GM21529 (cell line): ENCODE measurements around the gene PCED1A.

Experiments
- ATAC-seq: cut with Tn5 transposase; IDR thresholded peaks from one replicate; pipeline ENCODE4 v1.9.1; 2021; ENCODE audit not compliant: unreplicated experiment

Gene PCED1A

DNA sequence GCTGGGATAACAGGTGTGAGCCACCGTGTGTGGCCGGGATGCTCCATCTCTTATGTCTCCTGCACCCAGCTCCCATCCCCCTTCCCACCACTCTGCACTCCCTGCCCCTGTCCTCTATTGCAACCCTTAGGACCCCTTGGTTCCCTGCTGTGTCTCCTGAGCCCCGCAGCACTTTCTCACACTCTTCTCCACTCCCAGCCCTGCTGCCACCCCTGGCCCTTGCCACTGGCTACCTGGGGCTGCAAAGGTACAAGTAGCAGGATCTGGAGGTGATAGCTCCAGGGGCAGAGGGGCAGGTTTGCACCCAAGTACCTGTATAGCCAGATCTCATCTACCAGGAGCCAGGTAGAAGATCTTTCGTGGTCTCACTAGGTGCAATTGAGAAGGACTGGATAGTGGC lies 33.4 kb downstream of the PCED1A start:
- no peak for ATAC-seq

GRCh38 chr20:2806351-2806701 lies 34.1 kb downstream of the PCED1A start:
- ATAC-seq: no peak

GRCh38 chr20:2805689-2806350 lies 34.6 kb downstream of the PCED1A start:
- ATAC-seq: no peak

- no peak for ATAC-seq
These were observed 35.4 kb downstream of the PCED1A start for GRCh38 chr20:2804852-2805688.

DNA sequence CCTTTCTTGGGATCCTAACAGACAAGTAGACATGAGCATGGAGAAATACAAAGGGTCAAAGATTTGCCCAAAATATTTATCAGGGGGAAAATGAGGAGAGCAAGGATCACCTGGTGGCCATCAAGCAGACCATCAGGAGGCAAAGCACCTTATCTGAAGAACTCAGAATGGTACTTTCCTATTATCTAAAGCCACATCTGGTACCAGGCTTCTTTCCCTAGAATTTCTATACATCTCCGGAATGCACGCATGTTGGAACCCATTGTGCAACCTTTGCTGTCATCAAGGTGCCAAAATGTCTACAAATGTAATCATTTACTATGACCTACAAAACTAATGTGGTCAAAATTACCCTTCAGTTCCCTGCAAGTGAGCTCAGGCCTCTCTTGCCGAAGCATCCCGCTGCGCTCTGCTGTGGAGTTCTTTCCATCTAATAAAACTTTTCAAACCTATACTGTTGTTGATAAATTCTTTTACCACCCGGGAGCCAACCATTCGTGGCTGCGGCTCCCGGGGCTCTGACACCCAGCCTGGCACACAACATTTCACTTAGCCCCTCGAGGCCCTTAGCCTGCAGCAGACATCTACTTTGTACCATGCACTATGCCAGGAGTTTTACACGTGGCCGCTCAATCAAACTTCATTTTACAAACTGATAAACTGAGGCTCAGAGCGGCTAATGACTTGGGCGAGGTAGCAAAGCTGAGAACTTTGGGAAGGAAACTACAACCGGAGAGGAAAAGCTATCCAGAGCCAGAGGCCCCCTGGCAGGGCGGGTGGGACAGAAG lies 36.2 kb downstream of the PCED1A start:
- no peak for ATAC-seq

DNA sequence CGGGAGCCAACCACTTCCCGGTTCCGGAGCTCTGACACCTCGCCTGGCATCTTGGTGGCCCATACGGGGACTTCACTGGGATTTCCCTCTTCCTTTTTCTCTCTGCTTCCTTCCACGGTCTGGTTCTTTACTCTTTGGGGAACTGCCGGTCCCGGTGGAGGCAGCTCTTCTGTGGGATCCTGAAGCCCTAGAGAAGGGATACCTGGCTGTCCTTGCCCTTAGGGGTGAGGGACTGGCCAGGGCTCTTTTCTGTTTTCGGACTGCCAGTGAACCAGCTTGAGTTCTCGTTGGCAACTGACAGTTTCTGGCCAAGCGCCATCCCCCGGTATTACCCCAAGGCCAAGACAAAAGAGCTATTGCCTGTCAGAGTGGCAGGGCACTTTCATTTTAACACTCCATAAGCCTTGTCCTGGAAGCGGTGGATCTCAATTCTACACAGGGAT lies 39.1 kb downstream of the PCED1A start:
- ATAC-seq: peak; percentile 10

DNA sequence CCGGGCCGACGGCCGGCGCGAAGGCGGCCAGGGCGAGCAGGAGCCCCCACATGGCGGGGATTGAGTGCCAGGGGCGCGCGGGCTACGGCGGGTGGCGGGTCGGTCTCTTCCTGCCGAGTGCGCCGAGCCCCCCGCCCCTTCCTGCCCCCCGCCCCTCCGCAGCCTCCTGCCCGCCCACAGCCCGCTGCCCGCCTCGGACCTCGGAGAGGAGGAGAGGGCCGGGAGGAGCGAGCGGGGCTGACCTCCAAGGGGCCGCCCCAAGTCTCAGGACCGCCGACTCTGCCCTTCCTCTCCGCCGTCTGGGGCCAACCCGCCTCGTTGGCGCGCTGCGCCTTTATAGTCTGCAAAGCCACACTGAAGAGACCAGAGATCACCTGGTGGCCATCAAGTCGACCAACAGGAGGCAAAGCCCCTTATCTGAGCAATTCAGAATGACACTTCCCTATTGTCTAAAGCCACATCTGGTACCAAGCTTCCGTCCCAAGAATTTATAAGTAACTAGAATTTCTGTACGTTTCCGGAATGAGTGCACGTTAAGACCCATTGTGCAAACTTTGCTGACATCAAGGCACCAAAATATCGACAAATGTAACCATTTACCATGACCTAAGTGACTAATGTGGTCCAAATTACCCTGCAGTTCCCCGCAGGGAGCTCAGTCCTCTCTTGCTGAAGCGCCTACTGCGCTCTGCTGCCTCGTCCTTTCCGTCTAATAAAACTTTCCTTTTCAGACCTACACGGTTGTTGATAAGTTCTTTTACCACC lies 39.8 kb downstream of the PCED1A start, which contains the start of gene CPXM1:
CPXM1 (minus strand) TSS at position 107 of the 765 bp plus-strand sequence; CDS start at position 52, 55 bp downstream.
- peak; percentile 61 for ATAC-seq

DNA sequence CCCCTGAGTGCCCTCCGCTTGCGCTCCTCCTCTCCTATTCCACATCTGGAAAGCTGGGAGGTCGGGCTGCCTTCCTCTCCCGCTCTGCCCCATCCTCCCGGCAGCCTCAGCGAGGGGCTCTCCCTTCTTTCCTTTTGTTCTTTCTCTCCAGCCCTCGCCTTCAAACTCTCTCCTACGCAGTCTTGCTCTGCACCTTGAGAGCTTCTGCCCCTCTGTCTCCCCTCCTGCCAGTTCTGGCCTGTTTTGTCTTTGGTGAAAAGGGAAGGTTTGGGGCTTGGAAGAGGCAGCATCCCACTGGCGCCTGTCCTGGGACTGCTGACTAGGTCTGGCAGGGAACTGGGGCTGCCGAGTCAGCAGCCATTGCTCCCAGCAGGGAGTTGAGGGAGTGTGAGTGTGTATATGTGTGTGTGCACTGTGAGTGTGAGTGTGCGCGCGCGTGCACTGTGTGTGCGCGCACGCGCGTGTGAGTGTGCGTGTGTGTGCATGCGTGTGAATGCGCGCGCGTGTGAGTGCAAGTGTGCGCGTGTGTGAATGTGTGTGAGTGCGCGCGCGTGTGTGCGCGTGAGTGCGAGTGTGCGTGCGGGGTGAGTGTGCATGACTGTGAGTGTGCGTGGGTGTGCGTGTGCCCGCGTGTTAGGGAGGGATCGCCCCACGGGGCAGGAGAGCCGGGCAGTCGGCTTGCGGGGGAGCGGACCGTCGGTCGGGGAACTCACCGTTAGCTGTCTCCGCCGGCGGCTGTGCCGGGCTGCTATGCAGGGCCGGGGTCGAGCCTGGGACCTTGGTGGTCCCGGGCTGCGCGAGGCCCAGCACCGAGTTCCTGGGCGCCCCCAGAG lies 40.6 kb downstream of the PCED1A start:
- ATAC-seq: no peak

DNA sequence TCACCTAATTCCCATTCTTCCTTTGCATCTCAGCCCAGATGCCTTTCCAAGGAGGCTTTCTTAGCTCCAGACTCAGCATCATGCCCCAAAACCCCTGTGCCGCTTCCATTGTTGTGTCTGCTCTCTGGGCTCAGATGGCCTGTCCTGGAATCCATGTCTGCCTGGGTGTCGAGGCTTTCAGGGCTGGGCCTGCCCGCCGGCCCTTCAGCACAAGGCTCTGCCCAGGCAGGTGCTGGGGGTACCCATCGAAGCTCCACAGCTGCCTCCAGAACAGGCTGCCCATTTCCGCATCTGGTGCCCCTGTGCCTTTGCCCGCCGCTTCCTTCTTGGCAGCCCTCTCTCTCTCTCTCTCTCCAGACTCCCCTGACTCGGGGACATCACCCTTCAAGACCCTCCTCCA lies 41.2 kb downstream of the PCED1A start:
- ATAC-seq: no peak

DNA sequence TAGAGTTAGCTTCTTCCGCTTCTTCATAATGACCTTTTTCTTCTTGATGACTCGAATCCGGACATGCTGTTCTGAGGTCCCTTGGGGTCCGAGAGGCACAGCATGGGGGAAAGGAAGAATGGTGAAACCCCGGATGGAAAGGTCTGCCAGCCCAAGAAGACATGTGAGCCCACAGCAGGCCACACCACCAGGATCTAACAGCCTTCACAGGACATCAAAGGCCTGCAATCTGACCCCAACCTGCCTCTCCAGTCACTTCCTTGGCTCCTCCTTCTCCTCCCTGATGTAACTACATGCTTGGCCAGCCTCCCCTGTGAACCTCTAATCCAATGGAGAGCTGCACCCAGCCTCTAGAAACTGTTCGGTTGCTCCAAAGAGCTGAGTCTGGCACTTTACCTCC lies 41.6 kb downstream of the PCED1A start:
- ATAC-seq: no peak

DNA sequence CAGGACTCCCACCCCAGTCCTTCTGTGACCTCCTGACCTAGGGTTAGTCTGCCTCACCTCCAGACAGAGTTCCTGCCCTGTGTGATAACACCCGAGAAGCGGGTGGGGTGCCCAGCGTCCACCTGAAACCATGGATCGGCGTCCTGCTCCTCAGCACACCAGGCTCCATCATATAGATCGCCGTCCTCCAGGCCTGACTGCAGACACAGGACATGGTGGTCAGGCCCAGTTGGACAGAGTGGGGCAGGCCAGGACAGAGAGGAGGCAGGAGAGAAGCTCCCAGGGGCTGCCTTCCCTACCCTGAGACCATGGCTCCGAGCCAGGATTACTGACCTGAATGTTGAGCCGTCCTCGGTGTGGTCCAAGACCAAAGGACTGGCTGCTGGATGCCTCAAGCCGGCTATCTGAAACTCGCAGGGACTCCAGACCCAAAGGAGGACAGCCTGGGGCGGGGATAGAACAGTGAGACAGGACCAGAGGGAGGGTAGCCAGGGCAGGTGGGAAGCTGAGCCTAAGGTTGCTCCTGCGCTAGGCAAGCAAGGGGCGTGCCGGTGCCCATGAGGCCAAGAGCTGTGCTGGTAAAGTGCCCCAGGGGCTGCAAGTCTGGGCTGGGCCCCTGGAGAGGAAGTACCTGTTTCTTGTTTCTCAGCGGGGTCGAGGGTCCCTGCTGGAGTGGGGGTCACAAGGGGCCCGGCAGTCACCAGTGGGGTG lies 42.2 kb downstream of the PCED1A start:
- no peak for ATAC-seq

GRCh38 chr20:2797136-2797983 lies 43.1 kb downstream of the PCED1A start:
- ATAC-seq: no peak

DNA sequence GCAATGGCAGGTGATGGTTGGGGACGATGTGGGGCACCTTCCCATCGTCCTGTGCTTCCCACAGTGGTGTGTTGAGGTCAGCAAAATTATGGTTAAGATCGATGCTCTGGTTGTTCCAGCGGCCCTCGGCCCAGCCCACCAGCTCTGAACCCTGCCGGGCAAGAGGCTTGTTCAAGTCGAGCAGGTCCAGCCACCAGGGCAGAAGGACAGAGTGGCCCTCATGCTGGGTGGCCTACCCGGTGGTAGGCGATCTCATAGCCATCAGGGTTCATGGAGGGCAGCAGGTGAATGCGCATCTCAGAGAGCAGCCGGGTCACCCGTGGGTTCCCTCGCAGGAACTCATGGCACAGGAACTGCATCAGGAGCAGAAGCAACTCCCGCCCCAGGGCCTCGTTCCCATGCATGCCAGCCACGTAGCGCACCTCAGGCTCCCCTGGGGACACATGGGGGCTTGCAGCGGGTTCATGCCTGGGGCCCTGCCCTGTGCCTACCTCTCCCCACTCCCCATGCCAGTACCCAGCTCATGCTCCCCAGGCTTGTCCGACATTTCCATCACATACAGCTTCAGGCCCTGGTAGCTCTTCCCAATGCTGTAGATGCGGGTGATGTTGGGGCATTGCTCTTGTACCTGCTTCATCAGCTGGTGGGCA lies 44.3 kb downstream of the PCED1A start:
- ATAC-seq: no peak

GRCh38 chr20:2795451-2795850 lies 45.0 kb downstream of the PCED1A start:
- ATAC-seq: no peak

GRCh38 chr20:2794866-2795447 lies 45.5 kb downstream of the PCED1A start:
- no peak for ATAC-seq

DNA sequence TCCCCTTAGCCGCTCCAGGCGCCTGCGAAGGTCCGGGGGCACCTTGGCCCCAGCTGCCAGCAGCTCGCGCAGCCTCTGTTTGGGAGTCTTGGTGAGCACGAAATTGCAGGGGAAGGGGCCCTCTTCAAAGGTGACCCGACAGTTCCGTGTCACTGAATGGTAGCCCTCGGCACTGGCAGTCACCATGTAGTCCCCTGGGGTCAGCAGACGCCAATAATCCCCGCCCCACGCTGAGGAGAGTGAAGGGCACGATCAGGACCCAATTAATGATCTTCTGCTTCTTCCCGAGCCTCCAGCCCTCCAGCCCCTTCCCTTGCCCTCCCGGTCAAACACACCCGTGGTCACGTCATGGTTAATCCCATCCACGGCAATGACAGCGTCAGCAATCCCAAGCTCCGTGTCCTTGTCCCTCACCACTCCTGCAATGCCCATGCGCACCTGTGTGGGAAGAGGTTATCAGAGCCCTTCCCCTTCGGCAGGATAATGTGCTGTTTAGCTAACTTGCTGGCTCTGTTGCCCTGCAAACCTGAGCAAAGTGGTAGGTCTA lies 46.2 kb downstream of the PCED1A start:
- no peak for ATAC-seq

DNA sequence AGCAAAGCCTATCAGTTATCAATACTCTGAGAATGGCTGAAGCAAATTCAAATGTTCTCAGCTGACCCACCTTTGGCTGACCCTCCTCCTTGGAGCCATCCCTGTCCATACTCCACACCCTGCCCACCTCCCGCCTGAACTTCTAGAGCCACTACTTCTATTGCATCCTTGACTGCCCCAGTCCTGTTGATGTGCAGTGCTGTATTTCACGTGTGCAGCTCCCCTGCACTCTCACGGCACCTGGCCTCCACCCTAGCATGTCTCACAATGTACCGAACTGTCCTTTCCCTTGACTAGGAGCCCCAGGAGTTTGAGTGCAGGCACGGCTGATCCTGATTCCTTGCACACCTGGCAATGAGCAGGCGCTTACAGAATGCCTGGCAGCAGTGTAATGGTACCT lies 47.0 kb downstream of the PCED1A start:
- no peak for ATAC-seq
